ENCODE data around the gene NR1I2.

DNA sequence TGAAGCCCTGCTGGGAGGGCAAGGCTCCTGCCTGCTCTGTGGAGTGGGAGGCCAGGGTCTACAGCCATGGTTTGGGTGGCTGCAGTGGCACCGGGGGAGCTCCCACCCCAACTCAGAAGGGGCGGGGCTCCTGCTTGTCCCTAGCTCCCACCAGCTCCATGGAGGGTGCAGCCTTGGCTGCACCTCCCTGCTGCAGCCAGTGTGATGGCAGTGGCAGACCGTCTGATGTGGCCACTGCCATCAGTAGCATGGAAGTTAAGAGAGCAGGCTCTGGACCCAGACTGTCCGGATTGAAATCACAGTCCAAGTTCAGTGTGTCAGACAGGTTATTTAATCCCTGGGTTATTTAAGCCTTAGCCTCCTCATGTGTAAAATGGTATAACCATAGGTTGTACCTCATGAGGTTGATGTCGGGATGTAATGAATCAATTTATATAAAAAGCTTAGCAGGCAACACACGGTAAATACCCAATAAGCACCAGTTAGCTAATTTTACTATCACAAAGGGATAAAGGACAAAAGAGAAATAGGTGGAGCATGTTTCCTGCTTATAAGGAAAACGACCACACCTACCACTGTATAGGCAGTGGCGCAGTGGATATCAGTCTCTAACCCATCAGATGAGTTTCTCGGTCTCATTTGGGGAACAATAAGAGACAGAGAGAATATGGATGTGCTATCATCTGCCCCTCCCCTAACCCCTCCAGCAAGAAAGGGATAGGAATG lies 13.1 kb upstream of the NR1I2 start:
- TF ChIP-seq, protein P1, sequence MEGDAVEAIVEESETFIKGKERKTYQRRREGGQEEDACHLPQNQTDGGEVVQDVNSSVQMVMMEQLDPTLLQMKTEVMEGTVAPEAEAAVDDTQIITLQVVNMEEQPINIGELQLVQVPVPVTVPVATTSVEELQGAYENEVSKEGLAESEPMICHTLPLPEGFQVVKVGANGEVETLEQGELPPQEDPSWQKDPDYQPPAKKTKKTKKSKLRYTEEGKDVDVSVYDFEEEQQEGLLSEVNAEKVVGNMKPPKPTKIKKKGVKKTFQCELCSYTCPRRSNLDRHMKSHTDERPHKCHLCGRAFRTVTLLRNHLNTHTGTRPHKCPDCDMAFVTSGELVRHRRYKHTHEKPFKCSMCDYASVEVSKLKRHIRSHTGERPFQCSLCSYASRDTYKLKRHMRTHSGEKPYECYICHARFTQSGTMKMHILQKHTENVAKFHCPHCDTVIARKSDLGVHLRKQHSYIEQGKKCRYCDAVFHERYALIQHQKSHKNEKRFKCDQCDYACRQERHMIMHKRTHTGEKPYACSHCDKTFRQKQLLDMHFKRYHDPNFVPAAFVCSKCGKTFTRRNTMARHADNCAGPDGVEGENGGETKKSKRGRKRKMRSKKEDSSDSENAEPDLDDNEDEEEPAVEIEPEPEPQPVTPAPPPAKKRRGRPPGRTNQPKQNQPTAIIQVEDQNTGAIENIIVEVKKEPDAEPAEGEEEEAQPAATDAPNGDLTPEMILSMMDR (IDR thresholded peaks at IDR 0.05) = no peak
- TF ChIP-seq POLR2A (IDR thresholded peaks at IDR 0.05) = no peak

Data from uterus (tissue), 2 donors.